ENCODE results near the gene PSTPIP2. TPM values are rescaled to one million over a fixed set of nuclear protein-coding genes. Genes with fewer than 3 reads are reported as not detected.

PSTPIP2 gene
- total and polyA plus RNA-seq, 9 of the 15 experiments (the other 6 are each of a cell fraction or from before 2014, with no cell fraction given): 14.0 to 45.7 (median 27.1) TPM

- TF ChIP-seq PRDM10 (IDR thresholded peaks at IDR 0.05; ENCODE audit: partially characterized antibody) (no peak), NCOA4 (IDR thresholded peaks at IDR 0.05; ENCODE audit: partially characterized antibody) (no peak), CHCHD3 (CRISPR knock-in tag; IDR thresholded peaks at IDR 0.05) (no peak), ZNF444 (CRISPR knock-in tag; IDR thresholded peaks at IDR 0.05) (no peak), THRA (IDR thresholded peaks at IDR 0.05) (no peak), DMBX1 (CRISPR knock-in tag; IDR thresholded peaks at IDR 0.05; ENCODE audit: borderline replicate concordance) (no peak), BDP1 (IDR thresholded peaks at IDR 0.05; ENCODE audit: insufficient read depth, insufficient read length) (no peak), ZNF140 (CRISPR knock-in tag; IDR thresholded peaks at IDR 0.05) (no peak), SMARCA5 (IDR thresholded peaks at IDR 0.05) (no peak), NFYB (IDR thresholded peaks at IDR 0.05; ENCODE audit: extremely low read depth, insufficient read length) (no peak), ZNF639 (CRISPR knock-in tag; conservative IDR thresholded peaks at IDR 0.05 in 1 of 2, IDR thresholded peaks at IDR 0.05 in 1 of 2) (no peak), PREB (CRISPR knock-in tag; IDR thresholded peaks at IDR 0.05) (no peak), ATF4 (CRISPR knock-in tag; IDR thresholded peaks at IDR 0.05) (no peak), FOXK2 (conservative IDR thresholded peaks at IDR 0.05 in 1 of 2, IDR thresholded peaks at IDR 0.05 in 1 of 2; ENCODE audit: low read depth in 2 of 2) (0 out of 4 replicates have a peak, but pooled peaks have one; percentile 20 to 25), ZNF77 (CRISPR knock-in tag; IDR thresholded peaks at IDR 0.05) (no peak), EGR1 (conservative IDR thresholded peaks at IDR 0.05) (0 out of 2 replicates have a peak, but pooled peaks have one; percentile 19), MAFF (IDR thresholded peaks at IDR 0.05; ENCODE audit: low read length) (no peak)
Measured at GRCh38 chr18:46096651-46097300, 24.7 kb upstream of the PSTPIP2 start (continued).
